ENCODE measurements around the gene GKN1.

Gene GKN1

DNA sequence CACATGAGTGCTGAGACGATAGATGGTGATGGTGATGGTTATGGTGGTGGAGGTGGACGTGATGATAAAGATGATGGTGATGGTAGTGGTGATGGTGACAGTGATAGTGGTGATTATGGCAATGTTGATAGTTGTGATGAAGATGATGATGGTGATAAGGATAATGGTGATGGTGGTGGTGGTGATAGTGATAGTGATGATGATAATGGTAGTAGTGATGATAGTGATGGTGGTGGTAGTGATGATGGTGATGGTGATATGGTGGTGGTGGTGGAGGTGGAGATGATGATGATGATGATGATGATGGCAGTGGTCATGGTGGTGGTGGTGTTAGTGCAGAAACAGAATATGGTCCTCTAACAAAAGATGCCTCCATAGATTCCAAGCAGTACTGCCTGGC is 48.8 kb downstream of the GKN1 start:
- H3K4me3 ChIP-seq (ENCODE audit: low read depth in 1 of 2, low read length in 2 of 2): no peak overlapping the region
- no peak overlapping the region for H3K9ac ChIP-seq (ENCODE audit: low read length)
- H3K9me3 ChIP-seq (ENCODE audit: low read length): no peaks in the 10 kb centered on the region
- H3K27me3 ChIP-seq (ENCODE audit: control insufficient read depth in 1 of 2, insufficient read depth in 2 of 2, low read length in 2 of 2): no peaks in the 10 kb centered on the region
- H3K36me3 ChIP-seq (ENCODE audit: insufficient read depth, low read length): no peaks in the 10 kb centered on the region
- H3K27ac ChIP-seq (ENCODE audit: low read depth, low read length): no peak overlapping the region
- H3K4me1 ChIP-seq (ENCODE audit: insufficient read depth, low read length): peaks cover 58% of the 10 kb centered on the region

DNA sequence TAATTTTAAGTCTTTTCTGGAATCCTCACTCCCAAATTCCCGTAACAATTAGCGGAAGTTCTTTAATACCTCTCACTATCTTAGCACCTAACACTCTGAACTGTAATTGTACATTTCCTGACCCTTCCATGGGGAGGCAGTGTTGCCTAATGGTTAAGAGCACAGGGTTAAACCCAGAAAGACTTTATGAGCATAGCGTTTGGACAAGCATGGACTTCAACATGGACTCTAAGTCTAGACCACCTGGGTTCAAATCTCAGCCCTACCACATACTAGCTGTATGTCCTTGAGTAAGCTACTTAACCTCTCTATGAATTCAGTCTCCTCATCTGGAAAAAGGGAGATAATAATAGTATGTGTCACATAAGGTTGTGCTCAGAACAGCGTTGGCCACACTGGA is 51.6 kb downstream of the GKN1 start:
- Histone ChIP-seq H3K36me3 (ENCODE audit: insufficient read depth, low read length) (no peaks in the 10 kb centered on the region), H3K27ac (ENCODE audit: low read depth, low read length) (no peak overlapping the region), H3K4me1 (ENCODE audit: insufficient read depth, low read length) (peaks cover 41% of the 10 kb centered on the region), H3K27me3 (ENCODE audit: control insufficient read depth in 1 of 2, insufficient read depth in 2 of 2, low read length in 2 of 2) (no peaks in the 10 kb centered on the region), H3K9ac (ENCODE audit: low read length) (no peak overlapping the region), H3K9me3 (ENCODE audit: low read length) (no peaks in the 10 kb centered on the region), H3K4me3 (ENCODE audit: low read depth in 1 of 2, low read length in 2 of 2) (no peak overlapping the region)

DNA sequence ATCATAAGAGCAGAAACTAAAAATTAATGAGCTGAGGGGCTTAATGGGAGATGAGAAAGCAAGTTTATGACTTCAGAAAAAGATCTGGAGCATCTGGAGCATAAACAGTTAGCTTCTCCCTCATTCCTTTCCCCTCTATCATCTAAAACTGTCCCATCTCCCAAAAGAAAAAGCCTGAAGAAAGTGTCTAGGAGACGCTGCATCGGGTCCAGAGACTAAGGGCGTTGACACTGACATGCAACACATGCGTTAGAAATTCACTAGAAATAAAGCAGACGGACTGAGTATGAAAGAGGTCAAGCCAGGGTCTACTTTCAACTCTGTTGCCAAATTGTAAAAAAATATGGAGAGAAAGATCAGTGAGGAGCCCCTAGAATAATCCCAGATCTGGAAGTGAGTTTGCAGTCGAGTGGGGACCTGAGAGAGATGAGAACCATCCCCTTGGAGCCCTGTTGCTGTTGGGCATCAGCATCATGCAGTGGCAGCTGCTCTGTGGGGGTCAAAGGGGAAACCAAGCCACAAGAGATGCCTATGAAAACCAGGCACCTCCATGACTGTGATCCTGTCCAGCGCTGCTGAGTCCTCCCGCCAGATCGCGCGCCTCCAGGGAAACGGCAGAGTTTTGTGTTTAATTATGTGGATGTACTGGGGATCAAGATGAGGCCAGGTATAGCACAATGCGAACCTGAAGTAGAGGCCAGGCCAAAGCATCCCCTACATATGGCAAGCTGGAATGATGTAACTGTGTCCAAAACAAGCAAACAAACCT is 52.4 kb downstream of the GKN1 start:
- Histone ChIP-seq H3K4me1 (ENCODE audit: insufficient read depth, low read length) (peaks cover 32% of the 10 kb centered on the region), H3K9me3 (ENCODE audit: low read length) (no peaks in the 10 kb centered on the region), H3K27ac (ENCODE audit: low read depth, low read length) (no peak overlapping the region), H3K27me3 (ENCODE audit: control insufficient read depth in 1 of 2, insufficient read depth in 2 of 2, low read length in 2 of 2) (no peaks in the 10 kb centered on the region), H3K9ac (ENCODE audit: low read length) (no peak overlapping the region), H3K4me3 (ENCODE audit: low read depth in 1 of 2, low read length in 2 of 2) (no peak overlapping the region), H3K36me3 (ENCODE audit: insufficient read depth, low read length) (no peaks in the 10 kb centered on the region)
